ENCODE results near the gene MANBA.
"Not testable (repeated sequence)": the region's sequence is repeated elsewhere in the genome, so short reads cannot be mapped to it uniquely, and the experiment has no call there.

MANBA gene

DNA sequence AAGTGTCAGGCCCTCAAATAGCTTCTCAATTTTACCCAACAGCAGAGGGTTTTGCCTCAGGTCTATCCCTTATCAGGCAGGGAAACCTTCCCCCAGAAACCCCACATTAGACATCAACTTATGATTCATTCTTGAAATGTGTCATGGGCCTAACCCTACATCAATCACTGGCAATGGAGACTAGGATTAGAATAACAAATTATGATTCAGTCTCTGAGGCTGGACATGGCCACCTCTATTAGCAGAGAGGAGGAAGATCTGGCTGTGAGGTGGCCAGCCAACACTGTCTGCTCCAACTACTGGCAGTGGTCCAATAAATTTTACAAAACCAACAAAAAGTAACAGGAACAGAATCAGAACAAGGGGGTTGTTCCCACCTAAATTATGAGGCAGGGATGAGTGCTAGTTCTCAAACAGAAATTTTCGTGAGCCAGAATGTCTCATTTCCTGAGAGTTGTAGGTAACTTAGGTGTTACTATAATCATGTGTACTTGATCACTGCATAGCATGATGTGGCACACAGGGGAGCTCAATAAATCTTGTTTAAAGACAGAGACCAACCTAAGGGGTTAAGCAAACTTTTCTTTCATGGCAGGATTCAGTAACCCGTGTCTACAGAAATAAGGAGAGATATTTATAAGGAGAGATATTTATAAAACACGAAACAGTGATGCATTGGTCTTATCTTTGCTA is 132.8 kb downstream of the MANBA start:
- no peak overlapping the region for H3K4me3 ChIP-seq (replicated peaks; ENCODE audit: low read depth, low read length)
- DNase-seq (ENCODE audit: extremely low read depth, low read depth) = peak; percentile 22
- TF ChIP-seq, protein P1, sequence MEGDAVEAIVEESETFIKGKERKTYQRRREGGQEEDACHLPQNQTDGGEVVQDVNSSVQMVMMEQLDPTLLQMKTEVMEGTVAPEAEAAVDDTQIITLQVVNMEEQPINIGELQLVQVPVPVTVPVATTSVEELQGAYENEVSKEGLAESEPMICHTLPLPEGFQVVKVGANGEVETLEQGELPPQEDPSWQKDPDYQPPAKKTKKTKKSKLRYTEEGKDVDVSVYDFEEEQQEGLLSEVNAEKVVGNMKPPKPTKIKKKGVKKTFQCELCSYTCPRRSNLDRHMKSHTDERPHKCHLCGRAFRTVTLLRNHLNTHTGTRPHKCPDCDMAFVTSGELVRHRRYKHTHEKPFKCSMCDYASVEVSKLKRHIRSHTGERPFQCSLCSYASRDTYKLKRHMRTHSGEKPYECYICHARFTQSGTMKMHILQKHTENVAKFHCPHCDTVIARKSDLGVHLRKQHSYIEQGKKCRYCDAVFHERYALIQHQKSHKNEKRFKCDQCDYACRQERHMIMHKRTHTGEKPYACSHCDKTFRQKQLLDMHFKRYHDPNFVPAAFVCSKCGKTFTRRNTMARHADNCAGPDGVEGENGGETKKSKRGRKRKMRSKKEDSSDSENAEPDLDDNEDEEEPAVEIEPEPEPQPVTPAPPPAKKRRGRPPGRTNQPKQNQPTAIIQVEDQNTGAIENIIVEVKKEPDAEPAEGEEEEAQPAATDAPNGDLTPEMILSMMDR (IDR thresholded peaks at IDR 0.05; ENCODE audit: low read depth, low read length, missing control alignments) = no peak

DNA sequence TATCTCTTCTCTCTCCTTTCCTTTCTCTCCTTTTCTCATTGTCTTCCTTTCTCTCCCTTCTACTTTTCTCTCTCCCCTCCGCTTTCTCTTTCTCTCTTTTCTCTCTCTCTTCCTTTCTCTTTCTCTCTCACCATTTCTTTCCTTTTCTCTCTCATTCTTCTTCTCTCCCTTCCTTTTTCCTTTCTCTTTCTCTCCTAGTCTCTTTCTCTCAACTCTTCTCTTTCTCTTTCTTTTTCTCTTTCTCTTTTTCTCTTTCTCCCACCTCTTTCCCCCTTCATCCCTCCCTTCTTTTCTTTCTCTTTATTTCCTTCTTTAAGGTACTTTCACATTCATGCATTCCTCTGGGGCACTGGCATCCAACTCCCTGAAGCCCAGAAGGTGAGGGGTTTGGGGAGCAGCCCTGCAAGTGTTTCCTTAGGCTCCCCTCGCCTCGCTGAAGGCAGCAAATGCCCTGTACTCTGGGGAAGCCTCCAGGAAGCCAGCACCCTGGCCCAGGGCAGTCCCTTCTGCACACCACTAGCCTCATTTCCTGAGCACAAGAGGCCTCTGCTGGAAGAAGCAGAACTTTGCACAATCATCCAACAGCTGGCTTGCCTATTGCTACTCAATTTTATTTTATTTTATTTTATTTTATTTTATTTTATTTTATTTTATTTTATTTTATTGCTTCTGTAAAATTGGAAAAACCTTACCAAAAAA is 135.4 kb downstream of the MANBA start:
- TF ChIP-seq, protein P1 (IDR thresholded peaks at IDR 0.05; ENCODE audit: low read depth, low read length, missing control alignments) = no peak
- H3K4me3 ChIP-seq (replicated peaks; ENCODE audit: low read depth, low read length) = no peak overlapping the region
- DNase-seq (ENCODE audit: extremely low read depth, low read depth) = no peak

DNA sequence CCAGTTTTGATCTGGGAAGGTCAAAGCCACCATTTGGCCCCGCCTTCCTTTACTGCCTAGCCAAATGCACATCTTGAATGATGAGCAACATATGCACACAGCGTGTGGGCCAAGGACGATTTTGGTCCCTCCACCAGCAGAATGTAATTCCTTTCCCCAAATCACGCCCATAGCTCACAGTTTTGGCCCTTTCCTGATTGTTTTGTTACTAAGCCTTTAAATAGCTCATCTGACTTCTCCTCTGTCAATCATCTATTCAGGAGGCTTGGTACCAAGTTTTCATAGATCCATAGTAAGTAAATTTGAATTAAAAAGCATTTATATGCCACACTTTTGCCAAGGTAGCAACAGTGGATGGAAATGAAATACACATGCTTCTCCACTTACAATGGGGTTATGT is 136.3 kb downstream of the MANBA start:
- TF ChIP-seq, protein P1 (IDR thresholded peaks at IDR 0.05; ENCODE audit: low read depth, low read length, missing control alignments) = no peak
- DNase-seq (ENCODE audit: extremely low read depth, low read depth) = no peak
- H3K4me3 ChIP-seq (replicated peaks; ENCODE audit: low read depth, low read length) = no peak overlapping the region

DNA sequence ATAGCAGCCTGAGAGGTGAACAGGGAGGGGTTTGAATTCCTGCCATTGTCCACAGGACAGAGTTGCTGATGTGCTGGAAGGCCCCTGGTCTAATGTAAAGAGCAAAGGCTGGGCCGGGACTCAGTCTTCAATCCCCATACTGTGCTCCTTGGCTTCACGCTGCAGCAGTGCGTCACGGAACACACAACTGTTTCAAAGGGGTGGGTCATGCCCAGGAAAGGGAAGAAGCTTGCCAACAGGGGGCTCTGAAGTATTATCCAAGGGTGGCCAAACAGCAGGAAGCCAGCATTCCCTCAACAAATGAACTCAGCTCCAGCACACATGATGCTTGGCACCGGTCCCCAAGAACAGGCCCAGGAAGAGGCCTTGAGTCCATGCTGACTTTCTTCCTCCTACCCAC is 137.1 kb downstream of the MANBA start:
- no peak overlapping the region for H3K4me3 ChIP-seq (replicated peaks; ENCODE audit: low read depth, low read length)
- TF ChIP-seq, protein P1 (IDR thresholded peaks at IDR 0.05; ENCODE audit: low read depth, low read length, missing control alignments) = peak; percentile 50
- DNase-seq (ENCODE audit: extremely low read depth, low read depth) = peak; percentile 56

DNA sequence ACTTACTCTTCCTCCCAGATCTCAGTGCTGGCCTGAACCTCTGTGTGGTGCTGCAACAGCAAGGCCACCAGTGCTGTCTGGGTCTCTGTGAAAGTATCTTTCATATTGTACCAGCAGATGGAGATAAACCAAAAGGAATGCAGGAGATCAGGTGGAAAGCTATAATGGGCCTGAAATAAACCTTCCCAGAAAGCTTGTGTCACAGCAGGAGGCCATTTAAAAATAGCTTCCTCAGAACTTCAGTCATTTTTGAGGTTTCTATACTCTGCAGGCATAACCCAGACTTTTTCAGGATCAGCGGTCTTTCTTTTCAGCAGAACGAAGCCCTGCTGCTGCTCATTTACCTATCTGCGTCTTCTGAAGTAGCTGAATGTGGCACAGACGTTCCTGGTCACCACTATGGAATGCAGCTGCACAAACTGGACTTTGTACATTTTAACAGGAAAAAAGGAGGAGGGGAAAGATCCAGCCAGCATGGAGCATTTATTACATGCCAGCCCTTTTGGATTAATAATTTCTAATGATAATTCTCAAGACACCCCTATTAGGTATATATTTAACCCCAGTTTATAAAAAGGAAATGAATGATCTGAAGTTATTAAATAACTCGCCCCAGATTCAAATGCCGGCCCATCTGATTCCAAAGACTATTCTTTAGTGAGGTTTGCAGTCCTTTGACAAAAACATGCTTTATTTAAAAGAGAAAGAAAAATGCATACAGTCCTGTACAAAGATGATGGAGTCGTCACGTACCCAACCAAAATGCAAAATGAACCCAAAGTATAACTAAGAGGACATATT is 139.9 kb downstream of the MANBA start:
- H3K4me3 ChIP-seq (replicated peaks; ENCODE audit: low read depth, low read length) = no peak overlapping the region
- TF ChIP-seq, protein P1 (IDR thresholded peaks at IDR 0.05; ENCODE audit: low read depth, low read length, missing control alignments) = peak; percentile 55
- peak; percentile 72 for DNase-seq (ENCODE audit: extremely low read depth, low read depth)

DNA sequence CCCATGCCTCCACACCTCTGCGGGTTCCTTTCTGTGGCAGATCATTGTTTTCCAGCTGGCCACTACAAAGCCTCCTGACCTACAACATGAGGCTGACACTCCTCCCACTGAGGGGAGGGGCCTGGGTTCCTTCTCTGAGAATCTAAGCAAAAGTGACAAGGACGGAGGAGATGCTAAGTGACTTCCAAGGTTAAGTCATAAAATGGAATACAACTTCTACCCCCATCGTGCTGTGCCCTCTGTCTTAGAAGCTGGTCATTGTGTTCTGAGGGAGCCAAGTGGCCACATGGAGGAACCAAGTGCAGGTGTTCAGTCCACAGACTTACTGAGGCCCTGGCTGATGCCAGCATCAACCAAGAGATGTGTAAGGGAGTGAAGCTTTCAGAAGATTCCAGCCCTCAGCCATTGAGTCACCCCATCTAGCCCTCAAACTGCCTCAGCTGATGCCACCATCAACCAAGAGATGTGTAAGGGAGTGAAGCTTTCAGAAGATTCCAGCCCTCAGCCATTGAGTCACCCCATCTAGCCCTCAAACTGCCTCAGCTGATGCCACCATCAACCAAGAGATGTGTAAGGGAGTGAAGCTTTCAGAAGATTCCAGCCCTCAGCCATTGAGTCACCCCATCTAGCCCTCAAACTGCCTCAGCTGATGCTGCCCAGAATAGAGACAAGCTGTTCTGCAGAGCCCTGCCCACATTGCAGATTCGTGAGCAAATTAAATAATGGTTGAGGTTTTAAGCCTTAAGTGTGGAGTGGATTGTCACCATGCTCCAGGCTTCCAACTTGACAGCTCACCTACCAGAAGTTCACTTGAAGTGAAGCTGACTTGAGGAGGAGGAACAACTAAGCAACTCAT is 140.8 kb downstream of the MANBA start:
- DNase-seq (ENCODE audit: extremely low read depth, low read depth); H3K4me3 ChIP-seq (replicated peaks; ENCODE audit: low read depth, low read length): not testable (repeated sequence)

DNA sequence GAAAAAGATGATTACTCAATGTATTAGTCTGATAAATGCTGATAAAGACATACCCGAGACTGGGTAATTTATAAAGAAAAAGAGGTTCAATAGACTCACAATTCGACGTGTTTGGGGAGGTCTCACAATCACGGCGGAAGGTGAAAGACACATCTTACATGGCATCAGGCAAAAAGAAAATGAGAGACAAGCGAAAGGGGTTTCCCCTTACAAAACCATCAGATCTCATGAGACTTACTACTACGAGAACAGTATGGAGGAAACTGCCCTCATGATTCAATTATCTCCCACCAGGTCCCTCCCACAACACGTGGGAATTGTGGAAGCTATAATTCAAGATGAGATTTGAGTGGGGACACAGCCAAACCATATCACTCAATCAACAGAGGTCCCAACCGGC is 141.7 kb downstream of the MANBA start:
- not testable (repeated sequence) for DNase-seq (ENCODE audit: extremely low read depth, low read depth); H3K4me3 ChIP-seq (replicated peaks; ENCODE audit: low read depth, low read length)
